Measurements from ENCODE around the gene SS18L1.
A peak's percentile ranks its signal among the peaks of the same experiment; 100 is the strongest.

Gene SS18L1

GRCh38 chr20:62155428-62156253, 12.1 kb downstream of the SS18L1 start:
- no peak for ATAC-seq
- no peak for TF ChIP-seq ZFP3 (CRISPR knock-in tag; IDR thresholded peaks at IDR 0.05)

DNA sequence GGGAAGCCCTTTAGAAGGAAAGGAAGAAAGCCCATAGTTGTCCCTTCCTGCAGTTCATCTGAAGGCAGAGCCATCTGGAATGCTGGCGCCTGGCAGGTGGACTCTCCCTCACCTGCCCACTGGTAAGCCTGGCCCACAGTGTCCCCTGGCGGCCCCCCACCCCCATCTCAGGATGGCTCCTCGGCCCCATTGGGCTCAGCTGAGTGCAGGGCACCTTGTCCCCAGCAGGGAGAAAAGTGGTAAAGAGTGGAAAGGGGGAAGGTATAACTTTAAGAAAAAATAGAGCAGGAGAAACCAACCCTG, 12.6 kb downstream of the SS18L1 start:
- ATAC-seq, result no peak

DNA sequence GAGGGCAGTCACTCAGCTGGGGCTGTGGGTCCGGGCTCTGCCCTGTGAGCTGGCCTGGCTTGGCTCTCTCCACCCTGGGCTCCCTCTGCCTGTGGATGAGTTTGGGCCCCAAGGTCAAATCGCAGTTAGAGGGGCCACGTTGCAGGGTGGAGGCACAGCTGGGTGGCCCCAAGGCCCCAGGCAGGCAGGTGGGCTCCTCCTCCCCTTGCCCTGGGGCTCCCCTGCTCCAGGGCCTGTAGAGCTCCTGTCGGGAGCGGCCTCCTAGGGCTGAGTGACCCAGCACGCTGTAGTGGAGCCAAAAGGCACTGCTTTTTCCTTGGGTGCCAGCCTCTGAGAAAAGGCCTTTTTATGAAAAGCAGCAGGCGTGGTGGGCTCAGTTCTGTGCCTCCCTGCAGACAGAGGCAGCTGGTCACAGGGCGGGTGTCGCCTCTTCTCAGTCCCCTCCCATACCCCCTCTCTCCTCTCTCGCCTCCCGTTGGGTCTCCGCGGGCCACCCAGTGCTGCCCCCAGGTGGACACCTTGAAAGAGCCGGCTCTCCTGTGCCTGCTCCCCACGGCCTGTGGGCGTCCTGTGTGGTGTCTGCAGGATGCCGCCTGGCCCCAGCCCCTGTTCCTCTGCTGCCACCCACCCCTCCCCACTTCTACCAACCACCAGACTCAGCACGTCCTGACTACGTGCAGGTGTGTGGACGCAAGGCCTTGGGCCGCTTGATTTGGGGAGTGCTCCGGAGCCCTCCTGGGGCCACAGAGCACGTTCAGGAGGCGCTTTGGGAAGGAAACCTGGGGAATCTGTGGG, 13.2 kb downstream of the SS18L1 start:
- ATAC-seq, result peak; percentile 88
- TF ChIP-seq ZNF565 (CRISPR knock-in tag; conservative IDR thresholded peaks at IDR 0.05; ENCODE audit: low read depth) (no peak), CSDC2 (CRISPR knock-in tag; IDR thresholded peaks at IDR 0.05) (no peak), CSRNP3 (CRISPR knock-in tag; IDR thresholded peaks at IDR 0.05) (no peak), ZC3H10 (CRISPR knock-in tag; IDR thresholded peaks at IDR 0.05) (no peak), ARNTL (CRISPR knock-in tag; IDR thresholded peaks at IDR 0.05; ENCODE audit: borderline replicate concordance, low read depth) (no peak), ZNF8 (CRISPR knock-in tag; IDR thresholded peaks at IDR 0.05) (no peak), TSHZ2 (CRISPR knock-in tag; IDR thresholded peaks at IDR 0.05) (no peak), CREB5 (CRISPR knock-in tag; IDR thresholded peaks at IDR 0.05; ENCODE audit: low read depth) (no peak), ZFP3 (CRISPR knock-in tag; IDR thresholded peaks at IDR 0.05) (no peak)
- TF ChIP-seq, protein P1, sequence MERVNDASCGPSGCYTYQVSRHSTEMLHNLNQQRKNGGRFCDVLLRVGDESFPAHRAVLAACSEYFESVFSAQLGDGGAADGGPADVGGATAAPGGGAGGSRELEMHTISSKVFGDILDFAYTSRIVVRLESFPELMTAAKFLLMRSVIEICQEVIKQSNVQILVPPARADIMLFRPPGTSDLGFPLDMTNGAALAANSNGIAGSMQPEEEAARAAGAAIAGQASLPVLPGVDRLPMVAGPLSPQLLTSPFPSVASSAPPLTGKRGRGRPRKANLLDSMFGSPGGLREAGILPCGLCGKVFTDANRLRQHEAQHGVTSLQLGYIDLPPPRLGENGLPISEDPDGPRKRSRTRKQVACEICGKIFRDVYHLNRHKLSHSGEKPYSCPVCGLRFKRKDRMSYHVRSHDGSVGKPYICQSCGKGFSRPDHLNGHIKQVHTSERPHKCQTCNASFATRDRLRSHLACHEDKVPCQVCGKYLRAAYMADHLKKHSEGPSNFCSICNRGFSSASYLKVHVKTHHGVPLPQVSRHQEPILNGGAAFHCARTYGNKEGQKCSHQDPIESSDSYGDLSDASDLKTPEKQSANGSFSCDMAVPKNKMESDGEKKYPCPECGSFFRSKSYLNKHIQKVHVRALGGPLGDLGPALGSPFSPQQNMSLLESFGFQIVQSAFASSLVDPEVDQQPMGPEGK (CRISPR knock-in tag; IDR thresholded peaks at IDR 0.05; ENCODE audit: borderline replicate concordance), result no peak

More for the DNA sequence above, 12.6 kb downstream of the SS18L1 start:
- no peak for TF ChIP-seq OSR1 (CRISPR knock-in tag; IDR thresholded peaks at IDR 0.05)
- TF ChIP-seq ZNF8 (CRISPR knock-in tag; IDR thresholded peaks at IDR 0.05), result no peak
- TF ChIP-seq ARNTL (CRISPR knock-in tag; IDR thresholded peaks at IDR 0.05; ENCODE audit: borderline replicate concordance, low read depth), result no peak
- TF ChIP-seq CSDC2 (CRISPR knock-in tag; IDR thresholded peaks at IDR 0.05), result no peak
- no peak for TF ChIP-seq TCF4 (CRISPR knock-in tag; IDR thresholded peaks at IDR 0.05; ENCODE audit: borderline replicate concordance)
- no peak for TF ChIP-seq TOX (CRISPR knock-in tag; IDR thresholded peaks at IDR 0.05; ENCODE audit: borderline replicate concordance)
- no peak for TF ChIP-seq CREB5 (CRISPR knock-in tag; IDR thresholded peaks at IDR 0.05; ENCODE audit: low read depth)
- TF ChIP-seq TSHZ2 (CRISPR knock-in tag; IDR thresholded peaks at IDR 0.05), result no peak
- TF ChIP-seq ESRRG (CRISPR knock-in tag; IDR thresholded peaks at IDR 0.05), result no peak
- TF ChIP-seq SNAI2 (CRISPR knock-in tag; IDR thresholded peaks at IDR 0.05), result no peak
- no peak for TF ChIP-seq CSRNP3 (CRISPR knock-in tag; IDR thresholded peaks at IDR 0.05)
- TF ChIP-seq ZNF70 (CRISPR knock-in tag; IDR thresholded peaks at IDR 0.05), result no peak

All from SK-N-SH treated with all-trans-retinoic acid at 6 μM for 48 hours (cell line).